ENCODE data around the gene ZG16B.

The ZG16B gene

DNA sequence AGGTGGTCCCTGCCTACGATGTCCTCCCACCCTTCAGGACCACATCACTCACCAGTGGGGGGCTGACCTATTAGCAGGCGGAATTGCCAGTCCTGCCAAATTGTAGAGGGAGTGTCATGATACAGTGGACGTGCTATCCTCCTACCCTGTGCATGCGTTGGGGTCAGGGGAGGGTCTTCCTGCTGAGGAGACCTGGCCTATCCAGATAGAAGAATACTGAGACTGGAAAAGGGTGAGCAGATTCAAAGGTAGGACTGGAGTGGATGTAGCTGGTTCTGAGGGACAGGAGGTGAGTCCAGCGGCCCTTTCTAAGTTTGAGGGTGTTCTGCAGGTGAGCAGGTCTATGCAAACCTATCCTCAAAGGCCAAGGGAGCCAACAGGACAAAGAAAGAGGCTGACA is 23.8 kb upstream of the ZG16B start:
- DNase-seq (ENCODE audit: low spot score): no peak

DNA sequence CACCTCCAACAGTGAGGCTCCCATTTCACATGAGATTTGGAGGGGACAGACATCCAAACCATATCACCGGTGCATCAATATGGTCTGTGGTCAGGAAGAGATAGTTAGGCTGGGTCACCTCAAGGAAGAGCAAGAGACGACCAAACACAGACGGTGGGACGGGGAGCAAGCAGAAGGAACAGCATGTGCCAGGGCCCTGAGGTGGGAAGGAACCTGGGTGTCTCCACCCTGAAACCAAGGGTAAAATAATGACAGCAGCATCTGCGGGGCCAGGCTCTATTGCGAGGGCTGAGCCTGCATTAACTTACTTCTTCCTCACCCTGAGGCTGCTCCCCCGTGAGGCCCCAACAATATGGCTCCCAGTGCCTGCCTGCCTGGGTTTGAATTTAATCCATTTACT is 21.9 kb upstream of the ZG16B start:
- no peak for DNase-seq (ENCODE audit: low spot score)

DNA sequence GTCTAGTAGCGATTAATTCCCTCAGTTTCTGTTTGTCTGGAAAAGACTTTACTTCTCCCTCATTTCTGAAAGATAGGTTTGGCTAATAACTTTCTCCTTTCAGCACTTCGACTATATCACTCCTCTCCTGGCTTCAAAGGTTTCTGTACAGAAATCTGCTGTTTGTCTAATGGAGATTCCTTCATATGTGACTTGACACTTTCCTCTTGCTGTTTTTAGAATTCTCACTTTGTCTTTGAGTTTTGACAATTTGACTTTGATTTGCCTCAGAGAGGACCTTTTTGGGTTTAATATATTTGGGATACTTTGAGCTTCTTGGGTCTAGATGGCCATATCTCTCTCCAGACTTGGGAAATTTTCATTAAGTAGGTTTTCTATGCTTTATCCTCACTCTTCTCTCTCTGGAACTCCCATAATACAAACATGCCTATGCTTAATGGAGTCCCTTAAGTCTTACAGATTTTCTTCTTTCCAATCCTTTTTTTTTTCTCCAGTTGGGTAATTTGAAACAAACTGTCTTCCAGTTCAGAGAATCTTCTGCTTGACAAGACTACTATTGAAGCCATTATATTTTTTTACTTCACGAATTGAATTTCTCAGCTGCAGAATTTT is 20.8 kb upstream of the ZG16B start:
- DNase-seq (ENCODE audit: low spot score): no peak

DNA sequence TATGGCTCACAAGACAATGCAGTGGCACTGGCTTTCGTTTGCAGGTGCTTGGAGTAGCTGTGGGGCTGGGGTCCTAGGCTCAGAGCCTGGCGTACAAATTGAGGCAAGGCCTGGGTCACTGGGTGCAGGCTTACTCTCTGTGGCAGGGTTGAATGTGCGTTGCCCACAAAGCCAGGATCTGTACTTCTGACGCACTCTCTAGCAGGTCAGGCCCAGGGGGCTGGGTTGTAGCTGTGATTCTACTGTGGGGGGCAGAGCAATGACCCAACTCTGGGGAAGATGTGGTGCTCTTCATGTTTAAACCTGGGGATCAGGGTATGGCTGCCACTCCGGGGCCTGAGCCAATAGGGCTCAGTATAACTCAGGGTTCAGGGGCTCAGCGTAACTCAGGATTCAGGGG is 19.5 kb upstream of the ZG16B start:
- DNase-seq (ENCODE audit: low spot score): no peak

DNA sequence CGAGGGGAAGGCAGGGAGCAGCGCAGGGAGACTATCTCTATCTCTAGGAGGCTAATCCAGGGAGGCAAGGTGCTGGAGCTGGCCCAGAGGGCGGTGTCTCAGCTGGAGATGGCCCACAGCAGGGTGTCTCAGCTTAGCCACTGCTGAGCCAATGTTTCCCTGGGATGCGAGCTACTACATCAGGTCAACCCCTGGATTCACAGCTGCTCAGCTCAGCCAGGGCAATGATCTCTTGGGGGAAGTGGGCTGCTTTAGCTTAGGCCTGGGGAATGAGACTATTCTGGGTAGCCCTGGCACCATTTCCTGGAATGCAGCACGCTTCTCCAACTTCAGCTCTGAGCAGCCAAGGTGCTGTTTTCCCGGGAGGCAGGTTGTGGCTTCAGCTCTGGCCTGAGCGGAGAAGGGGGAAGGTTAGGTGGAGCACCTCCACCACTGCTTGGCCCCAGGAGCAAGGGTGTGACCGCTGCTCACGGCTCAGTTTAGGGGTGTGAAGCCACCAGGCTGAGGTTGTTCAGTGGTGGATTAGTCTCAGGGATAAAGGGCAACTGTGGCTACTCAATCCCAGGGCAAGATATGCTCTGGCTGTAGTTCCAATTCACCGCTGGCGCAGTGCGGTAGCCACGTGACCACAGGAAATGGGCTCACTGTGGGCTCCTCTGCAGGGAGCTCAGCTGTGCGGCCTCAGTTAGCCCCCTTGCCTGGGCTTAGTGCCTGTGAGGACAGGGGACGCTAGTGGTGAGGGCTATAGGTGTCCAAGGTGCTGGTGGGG is 18.2 kb upstream of the ZG16B start:
- no peak for DNase-seq (ENCODE audit: low spot score)

DNA sequence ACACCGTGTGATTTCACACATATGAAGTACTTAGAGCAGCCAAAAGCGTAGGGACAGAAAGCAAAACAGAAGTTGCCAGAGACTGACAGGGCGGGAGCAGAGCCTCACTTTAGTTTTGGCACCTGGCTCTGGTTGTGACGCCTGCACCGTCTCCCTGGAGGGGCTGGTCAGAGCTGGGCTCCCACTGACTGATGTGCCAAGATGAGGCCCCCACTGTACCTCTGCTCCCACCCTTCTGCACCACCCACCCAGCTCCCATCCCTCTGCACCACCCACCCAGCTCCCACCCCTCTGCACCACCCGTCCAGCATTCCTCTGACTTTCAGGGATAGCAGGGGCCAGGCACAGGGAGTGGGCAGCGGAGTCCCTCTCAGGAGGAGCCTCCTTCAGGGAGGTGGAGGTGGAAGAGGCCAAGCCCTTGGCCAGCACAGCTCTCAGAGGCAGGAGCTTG is 16.3 kb upstream of the ZG16B start:
- no peak for DNase-seq (ENCODE audit: low spot score)

DNA sequence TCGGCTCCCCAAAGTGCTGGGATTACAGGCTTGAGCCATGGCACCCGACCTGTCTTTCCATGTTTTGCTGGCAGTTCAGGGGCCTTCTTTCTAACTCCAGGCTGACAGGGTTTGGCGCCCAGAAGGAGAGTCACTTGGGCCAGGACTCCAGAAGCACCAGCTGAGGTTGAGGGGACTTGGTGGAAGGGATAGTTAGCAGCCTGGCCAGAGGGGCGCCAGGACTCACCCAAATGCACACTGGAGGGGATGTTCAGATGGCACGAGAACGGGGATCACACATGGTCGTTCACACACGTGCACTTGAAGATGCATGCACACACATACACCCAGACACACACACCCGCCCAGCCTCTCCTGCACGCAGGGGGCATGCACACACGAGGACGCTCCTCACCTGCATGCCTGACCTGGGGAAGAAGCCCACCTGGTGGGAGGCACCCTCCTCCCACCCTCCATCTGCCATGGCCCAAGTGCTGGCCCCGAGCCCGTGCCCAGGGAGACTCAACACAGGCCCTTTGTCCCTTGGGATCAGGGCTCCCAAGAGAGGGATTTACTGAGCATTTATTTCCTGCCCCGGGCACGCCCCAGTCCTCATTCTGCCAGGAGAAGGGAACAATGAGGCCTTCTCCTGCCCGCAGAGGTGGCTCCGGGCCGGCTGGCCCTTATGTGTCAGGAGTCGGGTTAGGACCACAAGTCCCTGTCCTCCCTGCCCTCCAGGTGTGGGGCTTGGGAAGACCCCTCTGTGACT is 15.4 kb upstream of the ZG16B start:
- DNase-seq (ENCODE audit: low spot score): no peak

DNA sequence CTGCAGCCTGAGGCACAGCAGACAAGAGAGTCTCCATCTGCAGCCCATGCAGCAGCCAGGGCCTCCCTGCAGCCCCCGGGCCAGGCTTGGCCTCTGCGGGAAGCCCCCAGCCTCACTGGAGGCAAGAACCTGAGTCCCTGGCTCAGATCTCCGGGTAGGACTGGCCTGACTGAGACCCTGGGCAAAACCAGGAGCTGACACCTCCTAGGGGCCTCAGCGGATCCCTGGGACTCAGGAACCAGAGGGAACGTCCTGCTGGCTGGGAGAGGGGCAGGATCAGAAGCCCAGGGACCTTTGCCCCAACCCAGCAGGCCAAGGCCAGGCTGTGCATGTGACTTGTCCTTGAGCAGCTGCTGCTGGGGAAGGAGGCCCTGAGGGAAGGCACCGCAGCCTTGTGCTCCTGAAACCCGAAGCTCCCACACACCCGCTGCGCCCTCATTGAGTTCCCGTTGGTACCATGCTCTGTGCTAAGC is 14.8 kb upstream of the ZG16B start:
- no peak for DNase-seq (ENCODE audit: low spot score)

DNA sequence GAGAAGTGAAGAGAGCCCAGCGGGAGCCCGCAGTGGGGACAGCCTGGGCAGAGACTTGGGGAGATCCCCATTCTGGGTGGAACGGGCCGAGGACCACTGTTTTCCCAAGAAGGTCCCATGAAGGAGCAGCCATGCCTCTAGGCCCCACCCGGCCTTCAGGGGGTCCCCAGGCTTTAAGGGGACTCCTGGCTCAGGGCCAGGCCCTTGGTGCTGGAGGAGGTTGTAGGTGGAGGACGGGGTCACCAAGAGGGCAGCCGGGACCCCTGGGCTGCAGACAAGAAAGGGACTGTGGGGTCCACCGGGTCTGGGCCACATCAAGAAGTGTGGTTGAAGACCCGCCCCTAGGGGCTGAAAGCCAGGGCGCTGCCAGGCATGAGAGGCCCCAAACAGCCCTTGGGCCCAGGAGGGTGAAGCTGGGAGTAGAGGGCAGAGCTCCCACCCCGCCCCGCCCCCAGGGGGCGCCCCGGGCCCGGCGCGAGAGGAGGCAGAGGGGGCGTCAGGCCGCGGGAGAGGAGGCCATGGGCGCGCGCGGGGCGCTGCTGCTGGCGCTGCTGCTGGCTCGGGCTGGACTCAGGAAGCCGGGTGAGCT is 13.3 kb upstream of the ZG16B start, which contains the start of gene PRSS21:
PRSS21 (plus strand) TSS at position 487 of the 589 bp plus-strand sequence; CDS start at position 519, 32 bp downstream.
- DNase-seq (ENCODE audit: low spot score): no peak

DNA sequence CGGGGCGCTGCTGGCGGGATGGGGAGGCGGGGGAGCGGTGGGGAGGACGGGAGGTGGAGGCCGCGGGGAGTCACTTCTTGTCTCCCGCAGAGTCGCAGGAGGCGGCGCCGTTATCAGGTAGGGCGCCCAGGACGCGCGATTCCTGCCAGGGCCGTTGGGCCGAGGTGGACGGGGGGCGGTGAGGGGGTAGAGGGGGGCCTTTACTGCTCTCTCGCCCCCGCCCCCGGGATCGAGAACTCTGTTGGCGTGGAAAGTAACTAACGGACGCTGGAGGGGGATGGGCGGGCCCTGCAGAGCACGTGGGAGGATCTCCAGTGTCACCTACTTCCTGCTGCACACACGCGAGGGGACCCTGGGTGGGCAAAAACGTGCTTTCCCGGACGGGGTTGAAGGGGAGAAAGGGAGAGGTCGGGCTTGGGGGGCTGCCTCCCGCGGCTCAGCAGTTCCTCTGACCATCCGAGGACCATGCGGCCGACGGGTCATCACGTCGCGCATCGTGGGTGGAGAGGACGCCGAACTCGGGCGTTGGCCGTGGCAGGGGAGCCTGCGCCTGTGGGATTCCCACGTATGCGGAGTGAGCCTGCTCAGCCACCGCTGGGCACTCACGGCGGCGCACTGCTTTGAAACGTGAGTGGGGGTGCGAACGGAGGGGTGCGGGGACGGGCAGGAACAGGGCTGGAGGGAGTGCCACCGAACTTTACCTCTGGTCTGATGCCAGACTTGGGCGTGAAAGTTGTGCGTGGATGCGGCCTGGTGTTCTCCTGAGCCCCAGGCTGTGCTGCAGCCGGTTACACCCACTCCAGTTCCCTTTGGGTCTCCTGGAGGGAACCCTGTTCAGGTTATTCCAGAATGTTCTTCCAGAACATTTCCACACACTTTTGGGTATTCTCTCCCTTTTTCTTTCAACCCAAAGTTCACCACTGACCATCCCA is 12.5 kb upstream of the ZG16B start:
- no peak for DNase-seq (ENCODE audit: low spot score)

DNA sequence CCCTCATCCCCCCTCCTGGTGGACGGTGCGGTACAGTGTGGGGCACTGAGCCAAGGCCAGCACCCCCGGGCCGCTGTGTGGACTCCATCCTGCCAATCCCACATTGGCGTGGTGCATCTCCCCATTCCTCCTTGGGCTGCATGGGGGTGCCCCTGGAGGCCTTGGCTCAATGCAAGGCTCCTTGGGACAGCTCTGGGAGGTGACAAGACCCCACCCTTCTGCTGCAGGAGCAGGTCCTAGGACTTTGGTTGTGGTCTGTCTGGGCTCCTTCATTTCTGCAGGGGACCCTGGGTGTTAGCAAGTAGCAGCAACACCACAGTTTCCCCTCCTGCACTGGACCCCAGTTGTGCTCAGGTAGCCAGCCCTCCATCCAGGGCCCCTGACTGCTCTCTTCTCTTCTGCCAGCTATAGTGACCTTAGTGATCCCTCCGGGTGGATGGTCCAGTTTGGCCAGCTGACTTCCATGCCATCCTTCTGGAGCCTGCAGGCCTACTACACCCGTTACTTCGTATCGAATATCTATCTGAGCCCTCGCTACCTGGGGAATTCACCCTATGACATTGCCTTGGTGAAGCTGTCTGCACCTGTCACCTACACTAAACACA is 11.7 kb upstream of the ZG16B start:
- DNase-seq (ENCODE audit: low spot score): no peak

DNA sequence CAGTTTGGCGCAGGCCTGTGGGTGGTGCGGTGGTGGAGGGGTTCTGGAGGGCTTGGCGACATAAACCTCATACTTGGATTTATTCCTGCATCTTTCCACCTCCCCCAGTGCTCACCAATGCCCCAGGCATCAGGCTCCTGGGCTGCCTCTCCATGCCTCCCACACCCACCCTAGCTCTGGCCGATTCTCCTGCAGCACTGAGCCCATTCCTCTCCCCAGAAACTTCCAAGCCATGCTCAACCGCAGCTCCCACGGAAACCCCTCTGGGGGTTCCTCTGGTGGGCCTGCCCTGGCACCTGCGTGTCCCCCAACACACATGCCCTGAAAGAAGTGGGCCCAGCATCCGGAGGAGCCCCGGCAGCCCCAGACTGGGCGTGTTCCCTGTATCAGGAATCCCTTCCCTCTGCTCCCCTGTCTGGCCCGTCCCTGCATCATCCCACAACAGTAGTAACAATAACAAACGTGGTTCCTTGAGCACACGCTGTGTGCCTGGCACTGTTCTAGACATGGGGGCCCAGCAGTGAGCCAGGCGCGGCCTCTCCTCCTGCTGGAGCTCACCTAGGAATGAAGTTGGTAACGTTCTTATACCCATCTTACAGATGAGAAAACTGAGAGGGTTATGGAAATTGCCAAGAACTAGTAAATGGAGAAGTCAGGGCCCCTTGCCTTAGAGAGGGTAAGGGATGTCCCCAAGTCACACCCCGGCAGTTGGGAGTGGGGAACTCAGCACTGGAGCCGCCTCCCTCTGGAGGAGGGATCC is 10.7 kb upstream of the ZG16B start:
- no peak for DNase-seq (ENCODE audit: low spot score)

DNA sequence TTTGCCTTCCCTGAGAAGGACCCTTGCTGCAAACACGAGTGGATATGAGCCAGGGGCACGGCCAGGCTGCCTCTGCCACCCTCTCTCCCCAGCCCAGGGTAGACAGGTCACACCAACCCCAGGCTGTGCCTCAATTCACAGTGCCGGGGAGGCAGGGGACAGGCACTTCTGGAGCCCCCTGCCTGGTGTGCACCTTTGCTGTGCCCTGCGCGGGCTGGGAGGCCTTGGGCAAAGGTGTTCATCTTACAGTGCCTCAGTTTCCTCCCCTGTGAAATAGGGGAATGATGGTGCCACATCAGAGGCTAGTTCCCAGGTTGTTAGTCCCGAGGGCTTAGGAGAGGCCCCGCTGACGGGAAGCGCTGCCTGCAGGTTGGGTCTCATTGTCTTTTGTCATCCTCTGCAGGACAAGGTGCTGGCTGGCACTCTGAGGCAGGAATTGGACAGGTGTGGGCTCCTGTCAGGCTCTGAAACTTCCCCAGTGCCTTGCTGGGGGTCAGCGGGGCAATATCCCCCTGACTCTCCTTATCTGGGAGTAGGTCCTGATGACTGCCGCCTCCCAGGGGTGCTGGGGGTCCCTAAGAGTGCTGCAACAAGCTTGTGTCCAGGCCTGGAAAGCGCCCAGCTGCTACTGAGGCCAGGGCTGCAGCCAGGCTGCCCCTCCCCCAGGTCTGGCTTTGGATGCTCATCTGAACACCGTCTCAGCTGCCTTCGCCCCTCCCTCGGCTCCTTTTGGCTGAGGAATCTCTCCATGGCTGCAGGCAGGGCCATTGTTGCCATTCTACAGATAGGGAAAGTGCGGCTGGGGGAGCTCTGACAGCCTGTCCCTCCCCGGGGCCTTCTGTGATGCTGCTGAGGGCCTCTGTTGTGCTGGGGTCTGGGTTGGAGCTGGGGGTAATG is 9.9 kb upstream of the ZG16B start:
- DNase-seq (ENCODE audit: low spot score): no peak

DNA sequence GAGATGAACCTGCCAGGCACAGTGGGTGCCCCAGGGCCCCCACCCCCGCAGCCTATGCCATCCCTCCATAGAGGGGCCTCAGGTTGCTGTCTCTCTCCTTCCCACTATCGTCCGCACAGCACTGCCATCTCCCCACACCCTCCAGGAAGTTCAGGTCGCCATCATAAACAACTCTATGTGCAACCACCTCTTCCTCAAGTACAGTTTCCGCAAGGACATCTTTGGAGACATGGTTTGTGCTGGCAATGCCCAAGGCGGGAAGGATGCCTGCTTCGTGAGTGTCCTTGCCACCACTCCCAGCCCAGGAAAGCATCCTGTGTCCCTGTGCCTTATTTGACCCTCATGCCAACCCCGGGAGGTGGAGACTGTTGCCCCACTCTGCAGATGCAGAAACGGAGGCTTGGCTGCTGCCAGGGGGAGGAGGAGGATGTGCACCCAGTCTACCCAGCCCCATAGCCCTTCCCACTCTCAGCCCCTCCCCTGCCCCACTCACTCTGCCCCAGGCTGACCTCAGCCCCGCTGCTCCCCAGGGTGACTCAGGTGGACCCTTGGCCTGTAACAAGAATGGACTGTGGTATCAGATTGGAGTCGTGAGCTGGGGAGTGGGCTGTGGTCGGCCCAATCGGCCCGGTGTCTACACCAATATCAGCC is 9.1 kb upstream of the ZG16B start:
- no peak for DNase-seq (ENCODE audit: low spot score)

DNA sequence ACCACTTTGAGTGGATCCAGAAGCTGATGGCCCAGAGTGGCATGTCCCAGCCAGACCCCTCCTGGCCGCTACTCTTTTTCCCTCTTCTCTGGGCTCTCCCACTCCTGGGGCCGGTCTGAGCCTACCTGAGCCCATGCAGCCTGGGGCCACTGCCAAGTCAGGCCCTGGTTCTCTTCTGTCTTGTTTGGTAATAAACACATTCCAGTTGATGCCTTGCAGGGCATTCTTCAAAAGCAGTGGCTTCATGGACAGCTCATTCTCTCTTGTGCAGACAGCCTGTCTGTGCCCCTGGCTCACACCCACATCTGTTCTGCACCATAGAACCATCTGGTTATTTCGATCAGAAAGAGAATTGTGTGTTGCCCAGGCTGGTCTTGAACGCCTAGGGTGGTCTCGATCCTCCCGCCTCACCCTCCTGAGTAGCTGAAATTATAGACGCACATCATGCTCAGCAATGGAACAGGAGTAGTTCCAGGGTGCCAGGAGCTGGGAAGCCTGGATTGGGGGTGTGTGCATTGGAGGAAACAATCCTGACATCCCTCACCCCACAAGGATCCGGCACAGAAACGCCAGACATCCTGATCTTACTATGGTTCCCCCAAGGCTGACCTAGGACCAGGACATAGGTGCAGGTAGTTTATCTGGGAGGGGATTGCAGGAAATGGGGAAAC is 8.5 kb upstream of the ZG16B start:
- no peak for DNase-seq (ENCODE audit: low spot score)

DNA sequence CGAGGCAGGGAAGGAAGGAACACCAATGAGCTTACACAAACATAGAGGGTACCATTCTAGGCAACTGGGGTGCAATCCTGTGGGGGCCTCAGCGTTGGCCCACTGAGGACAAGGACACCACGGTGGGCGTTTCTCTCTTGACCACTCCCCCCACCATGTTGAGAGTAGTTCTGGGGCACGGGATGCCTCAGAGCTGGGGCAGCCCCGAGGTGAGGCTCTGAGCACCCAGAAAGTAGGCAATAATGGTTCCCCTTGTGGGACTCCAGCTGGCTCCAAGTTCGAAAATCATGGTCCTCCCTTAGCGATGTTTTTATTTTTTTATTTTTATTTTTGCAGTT is 8.0 kb upstream of the ZG16B start:
- no peak for DNase-seq (ENCODE audit: low spot score)

DNA sequence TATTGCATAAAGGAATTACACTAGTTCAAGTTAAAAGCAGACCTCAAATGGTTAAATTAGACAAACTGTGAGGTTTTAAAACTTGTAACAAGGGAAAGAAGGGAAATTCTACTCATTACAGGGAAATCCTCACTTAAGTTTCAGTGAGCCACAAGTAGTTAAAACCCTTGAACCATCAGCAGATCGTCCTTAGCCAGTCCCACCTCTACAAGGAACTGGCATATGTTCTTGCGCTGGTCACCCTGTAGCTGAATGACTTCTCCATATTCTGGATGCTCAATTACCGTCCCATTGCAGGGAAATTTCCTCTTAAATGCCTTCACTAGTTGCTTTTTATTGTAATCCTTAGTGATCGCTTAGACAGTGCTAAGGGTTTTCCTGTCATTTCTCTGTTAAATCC is 7.6 kb upstream of the ZG16B start:
- no peak for DNase-seq (ENCODE audit: low spot score)

DNA sequence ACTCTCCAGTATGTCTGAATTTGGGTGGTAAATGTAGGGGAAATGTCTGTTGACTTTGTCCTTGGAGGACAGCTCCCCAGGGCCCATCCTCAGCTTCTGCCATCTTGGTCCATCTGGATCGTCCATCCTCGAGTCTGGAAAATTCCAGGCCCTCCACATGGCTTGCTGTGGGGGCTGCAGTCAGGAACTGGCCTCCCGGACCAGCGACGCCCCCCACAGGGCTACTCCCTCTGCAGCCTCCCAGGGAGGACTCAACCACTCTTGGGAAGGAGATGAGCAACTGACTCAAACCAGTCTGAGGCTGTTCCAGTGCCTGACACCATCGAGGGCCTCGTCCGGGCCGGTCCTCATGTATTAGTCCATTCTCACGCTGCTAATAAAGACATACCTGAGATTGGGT is 5.5 kb upstream of the ZG16B start:
- no peak for DNase-seq (ENCODE audit: low spot score)
